GM21619 (cell line): ENCODE data around the gene PLIN5.

Experiments
- ATAC-seq: cut with Tn5 transposase; IDR thresholded peaks from one replicate; pipeline ENCODE4 v1.9.1; 2021; ENCODE audit not compliant: unreplicated experiment

PLIN5 gene

GRCh38 chr19:4524808-4525562 is 10.0 kb downstream of the PLIN5 start:
- ATAC-seq: no peak

GRCh38 chr19:4523306-4524110 is 11.5 kb downstream of the PLIN5 start:
- no peak for ATAC-seq

DNA sequence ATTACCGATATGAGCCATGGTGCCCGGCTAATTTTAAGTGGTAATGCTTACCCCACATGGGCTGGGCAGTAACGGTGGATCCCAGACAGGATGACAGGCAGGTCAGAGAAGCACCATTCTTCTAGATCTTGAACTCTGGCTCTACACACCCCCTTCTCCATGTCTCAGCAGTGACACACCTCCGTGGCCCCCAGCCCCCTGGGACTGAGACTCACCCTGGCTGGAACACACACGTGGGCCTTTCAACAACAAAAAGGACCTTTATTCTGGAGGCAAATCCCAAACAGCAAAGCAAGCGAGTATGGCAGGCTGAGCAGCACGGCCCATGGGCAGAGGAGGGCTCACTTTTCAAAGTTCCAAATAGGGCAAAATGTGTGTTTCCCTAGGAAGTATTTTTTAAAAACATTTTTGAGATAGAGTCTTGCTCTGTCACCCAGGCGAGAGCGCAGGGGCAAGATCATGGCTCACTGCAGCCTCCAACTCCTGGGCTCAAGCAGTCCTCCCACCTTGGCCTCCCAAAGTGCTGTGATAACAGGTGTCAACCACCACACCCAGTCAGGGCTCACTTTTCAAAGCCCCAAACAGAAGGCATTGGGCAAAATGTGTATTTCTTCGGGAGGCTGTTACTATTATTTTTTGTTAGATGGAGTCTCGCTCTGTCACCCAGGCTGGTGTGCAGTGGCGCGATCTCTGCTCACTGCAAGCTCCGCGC is 12.6 kb downstream of the PLIN5 start:
- ATAC-seq: no peak

GRCh38 chr19:4521888-4522242 is 13.2 kb downstream of the PLIN5 start:
- ATAC-seq: no peak

- no peak for ATAC-seq
These were observed 13.7 kb downstream of the PLIN5 start for GRCh38 chr19:4521170-4521887.

DNA sequence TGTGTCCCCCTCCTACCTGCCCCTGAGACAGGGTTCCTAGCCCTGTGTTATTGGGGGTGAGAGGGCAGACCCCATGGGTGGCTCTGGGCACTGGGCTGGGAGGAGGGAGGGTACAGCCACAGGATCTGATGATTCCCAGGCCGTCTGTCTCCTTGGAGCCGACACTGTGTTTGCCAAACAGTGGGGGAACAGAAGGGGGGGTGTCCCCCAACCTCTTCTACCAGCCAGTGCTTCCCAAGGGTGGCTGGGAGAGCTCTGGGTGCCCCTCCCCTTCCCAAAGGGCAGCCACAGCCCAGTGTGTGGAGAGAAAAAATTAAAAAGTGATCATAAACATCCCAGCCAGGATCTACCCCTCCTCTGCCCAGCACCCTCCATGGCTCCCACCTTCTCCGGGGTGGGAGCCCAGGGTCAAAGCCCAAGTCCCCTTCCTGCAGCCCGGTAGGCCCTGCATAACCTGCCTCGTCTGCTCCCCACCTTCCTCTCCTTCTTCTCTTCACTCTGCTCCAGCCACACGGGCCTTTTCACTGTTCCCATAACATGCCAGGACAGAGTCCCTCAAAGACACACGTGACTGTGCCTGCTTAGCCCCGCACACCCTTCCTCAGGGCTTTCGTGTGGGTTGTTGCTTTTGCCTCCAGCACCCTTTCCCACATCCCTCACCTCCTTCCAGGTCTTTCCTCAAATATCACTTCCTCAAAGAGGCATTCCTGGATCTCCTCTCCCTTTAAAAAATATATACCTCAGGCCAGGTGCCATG is 15.3 kb downstream of the PLIN5 start:
- no peak for ATAC-seq

- no peak for ATAC-seq
These were observed 15.9 kb downstream of the PLIN5 start for GRCh38 chr19:4519172-4519496.

DNA sequence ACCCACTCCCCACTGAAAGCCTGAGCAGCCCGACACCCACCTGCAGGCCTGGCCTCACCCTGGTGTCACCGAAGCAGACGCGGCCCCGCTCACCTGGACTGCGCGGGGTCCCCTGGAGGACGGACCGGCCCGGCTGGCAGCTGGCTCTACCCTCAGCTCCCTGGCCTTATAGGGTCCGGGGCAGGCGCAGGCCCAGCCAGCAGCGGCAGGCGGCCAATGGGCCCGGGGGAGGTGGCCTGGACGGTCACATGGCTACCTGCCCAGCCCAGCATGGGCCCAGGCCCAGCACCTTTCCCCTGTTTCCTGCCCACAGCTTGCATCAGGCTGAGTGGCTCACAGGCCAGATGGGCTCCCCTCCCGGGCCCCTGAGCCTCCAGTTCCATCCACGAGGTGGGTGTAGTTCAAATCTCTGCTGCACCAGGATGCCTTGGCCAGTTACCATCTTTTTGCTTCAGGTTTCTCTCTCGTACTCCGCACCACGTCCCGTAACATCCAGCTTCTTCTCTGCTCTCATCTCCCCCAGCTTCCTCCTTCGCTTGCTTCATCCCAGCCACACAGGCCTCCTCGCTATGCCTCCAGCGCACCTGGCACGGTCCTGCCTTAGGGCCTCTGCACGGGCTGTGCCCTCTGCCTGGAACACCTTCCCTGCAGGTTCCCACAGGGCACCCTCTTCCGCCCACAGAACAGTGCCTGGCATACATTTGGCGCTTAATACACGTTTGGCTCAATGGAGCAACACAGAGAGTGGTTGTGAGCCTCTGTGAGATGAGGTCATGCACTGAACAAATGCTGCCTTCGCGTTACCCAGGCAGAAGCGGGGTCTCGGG is 16.5 kb downstream of the PLIN5 start, which contains the start of gene PLIN4:
TSS of gene PLIN4 (minus strand) at position 142 of the 827 bp plus-strand sequence. CDS start 214 bp downstream, outside the sequence.
- ATAC-seq: no peak

GRCh38 chr19:4517451-4518057 is 17.5 kb downstream of the PLIN5 start:
- ATAC-seq: no peak

DNA sequence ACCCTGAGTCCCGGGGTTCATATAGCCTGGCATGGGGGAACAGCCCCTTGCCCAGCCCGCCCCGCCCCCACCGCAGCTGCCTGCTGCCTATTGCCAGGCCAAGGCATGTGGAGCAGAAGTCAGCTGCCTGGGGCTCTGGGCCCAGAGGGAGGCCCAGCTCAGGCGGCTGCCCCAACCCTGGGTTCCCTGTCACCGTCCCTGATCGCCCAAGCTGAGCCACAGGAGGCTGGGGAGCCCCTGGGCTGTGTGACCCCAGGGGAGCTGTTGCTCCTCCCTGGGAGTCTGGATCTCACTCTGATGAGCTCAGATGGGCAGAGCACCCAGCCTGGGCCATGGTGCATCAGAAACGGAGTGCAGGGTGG is 18.1 kb downstream of the PLIN5 start:
- ATAC-seq: no peak

DNA sequence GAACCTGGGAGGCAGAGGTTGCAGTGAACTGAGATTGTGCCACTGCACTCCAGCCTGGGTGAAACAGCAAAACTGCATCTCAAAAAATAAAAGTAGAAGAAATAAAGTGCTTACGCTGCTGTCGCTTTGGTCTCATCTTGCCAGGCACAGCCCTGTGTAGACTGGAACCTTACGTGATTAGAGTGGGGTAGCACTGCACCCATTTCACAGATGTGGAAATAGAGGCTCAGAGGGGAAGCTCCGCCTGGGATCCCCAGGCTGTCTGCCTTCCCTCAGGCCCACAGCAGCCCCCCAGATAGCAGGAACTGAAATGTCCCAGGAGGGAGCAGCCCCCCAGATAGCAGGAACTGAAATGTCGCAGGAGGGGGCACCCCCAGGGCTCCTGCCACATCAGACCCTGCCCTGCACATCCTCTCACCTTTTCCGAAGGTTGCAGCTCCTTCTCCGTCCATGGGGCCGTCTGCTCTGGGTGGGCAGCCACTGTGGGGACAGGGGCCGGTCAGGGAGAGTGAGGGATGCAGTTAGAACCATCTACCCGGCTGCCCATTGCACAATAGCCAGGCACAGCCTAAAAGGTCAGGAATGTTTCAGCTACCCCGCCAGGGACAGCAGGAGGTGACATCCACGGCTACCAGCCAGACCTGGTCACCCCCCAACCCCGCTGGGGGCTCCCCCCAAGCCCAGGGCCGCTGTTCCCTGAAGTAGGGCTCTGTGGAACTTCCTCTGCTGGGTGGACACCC is 18.7 kb downstream of the PLIN5 start:
- no peak for ATAC-seq

DNA sequence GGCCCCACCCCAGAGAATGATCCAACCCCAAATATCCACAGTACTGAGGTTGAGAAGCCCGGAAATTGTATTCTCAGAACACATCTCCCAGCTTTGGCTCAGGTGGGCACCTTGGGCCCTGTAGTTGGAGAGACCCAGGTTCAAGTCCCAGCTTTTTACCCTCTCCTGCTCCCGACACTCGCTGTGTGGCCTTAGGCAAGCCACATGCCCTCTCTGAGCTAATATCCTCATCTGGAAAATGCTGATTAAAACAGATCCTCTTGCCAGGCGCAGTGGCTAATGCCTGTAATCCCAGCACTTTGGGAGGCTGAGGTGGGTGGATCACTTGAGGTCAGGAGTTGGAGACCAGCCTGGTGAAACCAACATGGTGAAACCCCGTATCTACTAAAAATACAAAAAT is 19.3 kb downstream of the PLIN5 start:
- ATAC-seq: no peak

- ATAC-seq: no peak
These were observed 21.8 kb downstream of the PLIN5 start for GRCh38 chr19:4513248-4513647.

DNA sequence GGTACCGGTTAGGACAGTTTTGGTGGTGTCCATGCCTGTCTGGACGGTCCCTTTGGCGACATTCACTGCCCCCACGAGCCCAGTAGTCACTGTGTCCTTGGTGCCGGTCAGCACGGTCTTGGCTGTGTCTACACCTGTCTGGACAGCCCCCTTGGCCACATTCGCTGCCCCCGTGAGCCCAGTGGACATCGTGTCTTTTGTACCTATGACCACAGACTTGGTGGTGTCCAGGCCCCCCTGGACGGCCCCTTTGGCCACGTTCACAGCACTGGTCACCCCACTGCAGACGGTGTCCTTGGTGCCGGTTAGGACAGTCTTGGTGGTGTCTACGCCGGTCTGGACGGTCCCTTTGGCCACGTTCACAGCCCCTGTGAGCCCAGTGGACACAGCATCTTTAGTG is 23.0 kb downstream of the PLIN5 start:
- no peak for ATAC-seq

- no peak for ATAC-seq
These were observed 23.5 kb downstream of the PLIN5 start for GRCh38 chr19:4511300-4512054.

- no peak for ATAC-seq
These were observed 24.4 kb downstream of the PLIN5 start for GRCh38 chr19:4510435-4511255.

GRCh38 chr19:4508698-4509097 is 26.3 kb downstream of the PLIN5 start:
- no peak for ATAC-seq
